ENCODE measurements around the gene MRTFB. TPM values are rescaled to one million over a fixed set of nuclear protein-coding genes. Genes with fewer than 3 reads are reported as not detected.

Gene MRTFB

GRCh38 chr16:14314116-14314515 lies 243.0 kb downstream of the MRTFB start:
- H3K9me3 ChIP-seq (ENCODE audit: control insufficient read depth, low read length) = no peaks in the 10 kb centered on the region
- no peak overlapping the region for H3K4ac ChIP-seq (ENCODE audit: low read depth in 1 of 2, low read length in 2 of 2)
- H3K4me1 ChIP-seq (ENCODE audit: control insufficient read depth, insufficient read depth, low read depth, low read length) = peaks cover 28% of the 10 kb centered on the region
- no peak overlapping the region for H3K14ac ChIP-seq (ENCODE audit: low read length in 2 of 2)
- no peak overlapping the region for H3K4me3 ChIP-seq (ENCODE audit: insufficient read depth in 1 of 2, low read depth in 1 of 2, low read length in 2 of 2)
- H3K27me3 ChIP-seq (ENCODE audit: control insufficient read depth in 1 of 2, insufficient read depth in 1 of 2, low read length in 2 of 2) = no peaks in the 10 kb centered on the region
- no peak overlapping the region for H2AFZ ChIP-seq (ENCODE audit: low read depth, low read length)
- no peak overlapping the region for H3K18ac ChIP-seq (ENCODE audit: low read depth in 1 of 2, low read length in 2 of 2)
- WGBS = no CpG with 5 or more reads among the region's 1 CpG
- H2AK5ac ChIP-seq (ENCODE audit: low read length, severe bottlenecking) = peak overlapping the region; percentile 54
- no peak for DNase-seq
- no peak overlapping the region for H2BK12ac ChIP-seq (ENCODE audit: low read length in 2 of 2)
- H3K36me3 ChIP-seq (ENCODE audit: control insufficient read depth in 1 of 2, insufficient read depth in 2 of 2, low read depth in 1 of 2, low read length in 2 of 2) = peaks cover 4 to 7% of the 10 kb centered on the region in 2 experiments
- no peak overlapping the region for H2BK15ac ChIP-seq (ENCODE audit: low read depth, poor library complexity, severe bottlenecking)
- no peak overlapping the region for H4K8ac ChIP-seq (ENCODE audit: low read length)
- no peak overlapping the region for H2BK120ac ChIP-seq (ENCODE audit: low read depth, low read length)
- H3K23ac ChIP-seq (ENCODE audit: low read length in 2 of 2) = no peak overlapping the region
- no peak overlapping the region for H3K9ac ChIP-seq (ENCODE audit: low read length)
- H2BK5ac ChIP-seq (ENCODE audit: low read depth, low read length, poor library complexity, severe bottlenecking) = no peak overlapping the region
- H4K91ac ChIP-seq (ENCODE audit: low read length) = no peak overlapping the region
- H3K79me1 ChIP-seq (replicated peaks; ENCODE audit: low read length, poor library complexity, severe bottlenecking) = peaks cover 8% of the 10 kb centered on the region
- no peak overlapping the region for H3K4me2 ChIP-seq (ENCODE audit: low read length, poor library complexity, severe bottlenecking)
- H3K27ac ChIP-seq (ENCODE audit: low read length, poor library complexity, severe bottlenecking) = no peak overlapping the region

GRCh38 chr16:14315683-14316320 lies 244.7 kb downstream of the MRTFB start:
- H4K91ac ChIP-seq (ENCODE audit: low read length) = no peak overlapping the region
- H3K4me3 ChIP-seq (ENCODE audit: insufficient read depth in 1 of 2, low read depth in 1 of 2, low read length in 2 of 2) = no peak overlapping the region
- no peak overlapping the region for H2AK5ac ChIP-seq (ENCODE audit: low read length, severe bottlenecking)
- peaks cover 16% of the 10 kb centered on the region for H3K4me1 ChIP-seq (ENCODE audit: control insufficient read depth, insufficient read depth, low read depth, low read length)
- peaks cover 17% of the 10 kb centered on the region for H3K79me1 ChIP-seq (replicated peaks; ENCODE audit: low read length, poor library complexity, severe bottlenecking)
- no peak overlapping the region for H2BK12ac ChIP-seq (ENCODE audit: low read length in 2 of 2)
- H3K9me3 ChIP-seq (ENCODE audit: control insufficient read depth, low read length) = no peaks in the 10 kb centered on the region
- H2BK5ac ChIP-seq (ENCODE audit: low read depth, low read length, poor library complexity, severe bottlenecking) = no peak overlapping the region
- 80% methylated on average over 5 of the region's 11 CpGs for WGBS
- no peak overlapping the region for H2AFZ ChIP-seq (ENCODE audit: low read depth, low read length)
- H2BK15ac ChIP-seq (ENCODE audit: low read depth, poor library complexity, severe bottlenecking) = no peak overlapping the region
- H3K4me2 ChIP-seq (ENCODE audit: low read length, poor library complexity, severe bottlenecking) = no peak overlapping the region
- no peak overlapping the region for H3K4ac ChIP-seq (ENCODE audit: low read depth in 1 of 2, low read length in 2 of 2)
- DNase-seq = no peak
- H3K36me3 ChIP-seq (ENCODE audit: control insufficient read depth in 1 of 2, insufficient read depth in 2 of 2, low read depth in 1 of 2, low read length in 2 of 2) = peaks cover 4 to 7% of the 10 kb centered on the region in 2 experiments
- no peaks in the 10 kb centered on the region for H3K27me3 ChIP-seq (ENCODE audit: control insufficient read depth in 1 of 2, insufficient read depth in 1 of 2, low read length in 2 of 2)
- H3K9ac ChIP-seq (ENCODE audit: low read length) = no peak overlapping the region
- H4K8ac ChIP-seq (ENCODE audit: low read length) = no peak overlapping the region
- H3K23ac ChIP-seq (ENCODE audit: low read length in 2 of 2) = no peak overlapping the region
- no peak overlapping the region for H3K14ac ChIP-seq (ENCODE audit: low read length in 2 of 2)
- H3K18ac ChIP-seq (ENCODE audit: low read depth in 1 of 2, low read length in 2 of 2) = no peak overlapping the region
- H2BK120ac ChIP-seq (ENCODE audit: low read depth, low read length) = no peak overlapping the region
- H3K27ac ChIP-seq (ENCODE audit: low read length, poor library complexity, severe bottlenecking) = no peak overlapping the region

Small RNA genes within 50 kb of the gene (small RNA-seq; reads per million reads assigned to genes)
- 389 reads per million, percentile 96 among the genes with 10 or more reads in this experiment for gene MIR193B (ENCODE audit: low read depth)
- gene MIR365A (ENCODE audit: low read depth) = 1.7 reads per million
- not detected for gene RF00019 (ENCODE audit: low read depth)

Data from mesenchymal stem cell (in vitro differentiated cells and primary cell).